HEK293 (cell line): ENCODE results near the gene LOXL4.

Source experiments
- KLF9 ChIP-seq: fragments of 450-650 bp; formaldehyde crosslinking; IDR thresholded peaks from 2 replicates; pipeline ENCODE4 v1.5.1; 2016; ENCODE audit warnings: missing biosample characterization, missing genetic modification characterization, low read depth
- SP3 ChIP-seq: fragments of 450-650 bp; formaldehyde crosslinking; IDR thresholded peaks from 2 replicates; pipeline ENCODE4 v1.5.1; 2016; ENCODE audit warnings: missing biosample characterization, missing genetic modification characterization
- ZNF133 ChIP-seq: fragments of 450-650 bp; formaldehyde crosslinking; IDR thresholded peaks from 2 replicates; pipeline ENCODE4 v1.5.1; 2016; ENCODE audit warnings: missing biosample characterization, missing genetic modification characterization
- ZNF138 ChIP-seq: fragments of 450-650 bp; formaldehyde crosslinking; IDR thresholded peaks from 2 replicates; pipeline ENCODE4 v1.5.1; 2016; ENCODE audit warnings: missing biosample characterization, missing genetic modification characterization, borderline replicate concordance
- ZNF292 ChIP-seq: fragments of 450-650 bp; formaldehyde crosslinking; IDR thresholded peaks from 2 replicates; pipeline ENCODE4 v1.5.1; 2016; ENCODE audit warnings: low read depth, missing biosample characterization, missing genetic modification characterization, borderline replicate concordance
- ZNF302 ChIP-seq: fragments of 450-650 bp; formaldehyde crosslinking; IDR thresholded peaks from 2 replicates; pipeline ENCODE4 v1.5.1; 2016; ENCODE audit warnings: missing biosample characterization, missing genetic modification characterization, low read depth

GRCh38 chr10:98217801-98218200 is 50.2 kb downstream of the LOXL4 start:
- TF ChIP-seq ZNF138 (tag by site-specific recombination) (no peak), ZNF292 (tag by site-specific recombination) (no peak), KLF9 (tag by site-specific recombination) (no peak), ZNF302 (tag by site-specific recombination) (no peak), SP3 (tag by site-specific recombination) (no peak), ZNF133 (tag by site-specific recombination) (no peak)
